HG02943 (cell line): ENCODE results near the gene FPR2.
"Not testable (repeated sequence)": the region's sequence is repeated elsewhere in the genome, so short reads cannot be mapped to it uniquely, and the experiment has no call there.

ENCODE experiments used
- ATAC-seq: cut with Tn5 transposase; IDR thresholded peaks from one replicate; pipeline ENCODE4 v1.9.1; 2021; ENCODE audit warnings: mild to moderate bottlenecking, low read depth, moderate library complexity; ENCODE audit not compliant: unreplicated experiment

The FPR2 gene

GRCh38 chr19:51803967-51804366 is 43.0 kb downstream of the FPR2 start:
- ATAC-seq, result no peak

GRCh38 chr19:51804789-51805188 is 43.8 kb downstream of the FPR2 start:
- not testable (repeated sequence) for ATAC-seq

GRCh38 chr19:51805396-51805795 is 44.4 kb downstream of the FPR2 start:
- ATAC-seq, result not testable (repeated sequence)

GRCh38 chr19:51806571-51806970 is 45.6 kb downstream of the FPR2 start:
- not testable (repeated sequence) for ATAC-seq

GRCh38 chr19:51807111-51807701 is 46.2 kb downstream of the FPR2 start:
- ATAC-seq, result no peak

- no peak for ATAC-seq
Observed at GRCh38 chr19:51807925-51808324, 46.9 kb downstream of the FPR2 start.

GRCh38 chr19:51808333-51808986 is 47.5 kb downstream of the FPR2 start:
- ATAC-seq, result no peak

GRCh38 chr19:51809787-51810186 is 48.8 kb downstream of the FPR2 start:
- ATAC-seq, result no peak

- no peak for ATAC-seq
Observed at GRCh38 chr19:51810223-51810622, 49.2 kb downstream of the FPR2 start.

- ATAC-seq, result no peak
Observed at GRCh38 chr19:51811344-51811743, 50.4 kb downstream of the FPR2 start.

- ATAC-seq, result no peak
Observed at GRCh38 chr19:51815043-51815442, 54.1 kb downstream of the FPR2 start.

GRCh38 chr19:51816711-51817110 is 55.7 kb downstream of the FPR2 start:
- ATAC-seq, result no peak

- ATAC-seq, result no peak
Observed at GRCh38 chr19:51820011-51820410, 59.0 kb downstream of the FPR2 start.
